Neural cell (in vitro differentiated cells): ENCODE results near the gene ZHX3. TPM values are rescaled to one million over a fixed set of nuclear protein-coding genes. Genes with fewer than 3 reads are reported as not detected.

Experiments
- H2AFZ ChIP-seq: fragments of 200-600, 300-800 bp; sonication (generic), shearing (Covaris generic); 2 replicates; pipeline ENCODE4 v1.6.0; 2014; ENCODE audit warnings: low read depth, mild to moderate bottlenecking, antibody characterized with exemption, low read length, moderate library complexity
- H3F3A ChIP-seq: fragments of 200-600 bp; shearing (Covaris generic); 2 replicates; pipeline ENCODE4 v1.6.1; 2016; ENCODE audit warnings: mild to moderate bottlenecking, moderate library complexity, mixed read lengths, antibody characterized with exemption, low read length; ENCODE audit not compliant: insufficient read depth, poor library complexity, severe bottlenecking
- H3K27ac ChIP-seq: fragments of 200-600, 300-800 bp; sonication (generic), shearing (Covaris generic); 2 replicates; pipeline ENCODE4 v1.5.1; 2014; ENCODE audit warnings: mild to moderate bottlenecking, low read length, moderate library complexity
- H3K27me3 ChIP-seq: fragments of 300-800, 200-600 bp; sonication (generic), shearing (Covaris generic); 2 replicates; pipeline ENCODE4 v1.6.0; 2014; ENCODE audit warnings: mild to moderate bottlenecking, low read depth, low read length, moderate library complexity; ENCODE audit not compliant: insufficient read depth
- H3K36me3 ChIP-seq: fragments of 300-800, 200-600 bp; sonication (generic), shearing (Covaris generic); 2 replicates; pipeline ENCODE4 v1.5.1; 2014; ENCODE audit warnings: mild to moderate bottlenecking, antibody characterized with exemption, low read length, moderate library complexity; ENCODE audit not compliant: insufficient read depth
- H3K4me2 ChIP-seq: fragments of 300-800, 200-600 bp; sonication (generic), shearing (Covaris generic); 2 replicates; pipeline ENCODE4 v1.6.0; 2014; ENCODE audit warnings: mild to moderate bottlenecking, low read length
- H3K4me3 ChIP-seq: fragments of 300-800, 200-600 bp; sonication (generic), shearing (Covaris generic); 2 replicates; pipeline ENCODE4 v1.5.1; 2014; ENCODE audit warnings: mild to moderate bottlenecking, low read length, moderate library complexity
- H3K79me2 ChIP-seq: fragments of 200-600 bp; shearing (Covaris generic); replicated peaks from 2 replicates; pipeline ENCODE4 v1.6.0; 2014; ENCODE audit warnings: mild to moderate bottlenecking, low read length, moderate library complexity; ENCODE audit not compliant: insufficient read depth
- H3K9ac ChIP-seq: fragments of 300-800, 200-600 bp; sonication (generic), shearing (Covaris generic); 2 replicates; pipeline ENCODE4 v1.6.1; 2016; ENCODE audit warnings: mild to moderate bottlenecking, low read length, mixed read lengths
- H3K9me2 ChIP-seq: fragments of 200-600 bp; shearing (Covaris generic); 2 replicates; pipeline ENCODE4 v1.6.1; 2016; ENCODE audit warnings: mild to moderate bottlenecking, low read length, mixed read lengths; ENCODE audit not compliant: insufficient read depth
- H3K9me3 ChIP-seq: fragments of 200-600, 300-800 bp; sonication (generic), shearing (Covaris generic); 2 replicates; pipeline ENCODE4 v1.6.1; 2016; ENCODE audit warnings: mild to moderate bottlenecking, mixed run types, low read length, moderate library complexity, mixed read lengths
- H4K20me1 ChIP-seq: fragments of 200-600 bp; shearing (Covaris generic); 2 replicates; pipeline ENCODE4 v1.6.1; 2016; ENCODE audit warnings: mild to moderate bottlenecking, mixed run types; ENCODE audit not compliant: insufficient read depth
- EP300 ChIP-seq: fragments of 450-650 bp; conservative IDR thresholded peaks from 2 replicates; pipeline ENCODE4 v1.6.1; 2014; ENCODE audit warnings: antibody characterized with exemption, mild to moderate bottlenecking, moderate library complexity; ENCODE audit not compliant: poor library complexity, severe bottlenecking
- EZH2 ChIP-seq: fragments of 200-600, 300-800 bp; shearing (Covaris generic), sonication (generic); IDR thresholded peaks from 2 replicates; pipeline ENCODE4 v1.6.1; 2014; ENCODE audit warnings: antibody characterized with exemption, low read length, borderline replicate concordance, mild to moderate bottlenecking; ENCODE audit not compliant: insufficient read depth, poor library complexity, severe bottlenecking
- RAD21 ChIP-seq: fragments of 450-650 bp; conservative IDR thresholded peaks from 2 replicates; pipeline ENCODE4 v1.6.1; 2014; ENCODE audit warnings: antibody characterized with exemption, mild to moderate bottlenecking, moderate library complexity
- TAF1 ChIP-seq: IDR thresholded peaks from 2 replicates; pipeline ENCODE4 v1.6.1; 2012; ENCODE audit warnings: low read depth
- polyA plus RNA-seq: library from polyadenylated mRNA; depleted of rRNA; stranded (reverse); fragments of >200 nt; gene quantifications from 2 replicates; pipeline ENCODE4 v1.2.3, GENCODE V29; 2014
- TF ChIP-seq, protein P1 (sequence below): fragments of 450-650 bp; IDR thresholded peaks from 2 replicates; pipeline ENCODE4 v1.5.1; 2014; ENCODE audit warnings: antibody characterized with exemption, mild to moderate bottlenecking, moderate library complexity; ENCODE audit not compliant: poor library complexity, severe bottlenecking
- TF ChIP-seq, protein P2 (sequence below): IDR thresholded peaks from 2 replicates; pipeline ENCODE4 v1.6.1; 2012; ENCODE audit warnings: borderline replicate concordance

Gene ZHX3
- polyA plus RNA-seq, 1 donor from 2014 or later: 10.3 TPM

- Histone ChIP-seq H3K9me2 (no peaks in the 10 kb centered on the region), H3K27me3 (no peaks in the 10 kb centered on the region), H3K9ac (no peak overlapping the region), H3K4me3 (no peak overlapping the region), H3K36me3 (no peaks in the 10 kb centered on the region), H3K27ac (no peak overlapping the region), H4K20me1 (no peaks in the 10 kb centered on the region), H3K4me2 (no peak overlapping the region), H3F3A (no peaks in the 10 kb centered on the region), H3K79me2 (no peaks in the 10 kb centered on the region), H2AFZ (no peak overlapping the region), H3K9me3 (no peaks in the 10 kb centered on the region)
- TF ChIP-seq, protein P1, sequence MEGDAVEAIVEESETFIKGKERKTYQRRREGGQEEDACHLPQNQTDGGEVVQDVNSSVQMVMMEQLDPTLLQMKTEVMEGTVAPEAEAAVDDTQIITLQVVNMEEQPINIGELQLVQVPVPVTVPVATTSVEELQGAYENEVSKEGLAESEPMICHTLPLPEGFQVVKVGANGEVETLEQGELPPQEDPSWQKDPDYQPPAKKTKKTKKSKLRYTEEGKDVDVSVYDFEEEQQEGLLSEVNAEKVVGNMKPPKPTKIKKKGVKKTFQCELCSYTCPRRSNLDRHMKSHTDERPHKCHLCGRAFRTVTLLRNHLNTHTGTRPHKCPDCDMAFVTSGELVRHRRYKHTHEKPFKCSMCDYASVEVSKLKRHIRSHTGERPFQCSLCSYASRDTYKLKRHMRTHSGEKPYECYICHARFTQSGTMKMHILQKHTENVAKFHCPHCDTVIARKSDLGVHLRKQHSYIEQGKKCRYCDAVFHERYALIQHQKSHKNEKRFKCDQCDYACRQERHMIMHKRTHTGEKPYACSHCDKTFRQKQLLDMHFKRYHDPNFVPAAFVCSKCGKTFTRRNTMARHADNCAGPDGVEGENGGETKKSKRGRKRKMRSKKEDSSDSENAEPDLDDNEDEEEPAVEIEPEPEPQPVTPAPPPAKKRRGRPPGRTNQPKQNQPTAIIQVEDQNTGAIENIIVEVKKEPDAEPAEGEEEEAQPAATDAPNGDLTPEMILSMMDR: no peak
- TF ChIP-seq, protein P2, sequence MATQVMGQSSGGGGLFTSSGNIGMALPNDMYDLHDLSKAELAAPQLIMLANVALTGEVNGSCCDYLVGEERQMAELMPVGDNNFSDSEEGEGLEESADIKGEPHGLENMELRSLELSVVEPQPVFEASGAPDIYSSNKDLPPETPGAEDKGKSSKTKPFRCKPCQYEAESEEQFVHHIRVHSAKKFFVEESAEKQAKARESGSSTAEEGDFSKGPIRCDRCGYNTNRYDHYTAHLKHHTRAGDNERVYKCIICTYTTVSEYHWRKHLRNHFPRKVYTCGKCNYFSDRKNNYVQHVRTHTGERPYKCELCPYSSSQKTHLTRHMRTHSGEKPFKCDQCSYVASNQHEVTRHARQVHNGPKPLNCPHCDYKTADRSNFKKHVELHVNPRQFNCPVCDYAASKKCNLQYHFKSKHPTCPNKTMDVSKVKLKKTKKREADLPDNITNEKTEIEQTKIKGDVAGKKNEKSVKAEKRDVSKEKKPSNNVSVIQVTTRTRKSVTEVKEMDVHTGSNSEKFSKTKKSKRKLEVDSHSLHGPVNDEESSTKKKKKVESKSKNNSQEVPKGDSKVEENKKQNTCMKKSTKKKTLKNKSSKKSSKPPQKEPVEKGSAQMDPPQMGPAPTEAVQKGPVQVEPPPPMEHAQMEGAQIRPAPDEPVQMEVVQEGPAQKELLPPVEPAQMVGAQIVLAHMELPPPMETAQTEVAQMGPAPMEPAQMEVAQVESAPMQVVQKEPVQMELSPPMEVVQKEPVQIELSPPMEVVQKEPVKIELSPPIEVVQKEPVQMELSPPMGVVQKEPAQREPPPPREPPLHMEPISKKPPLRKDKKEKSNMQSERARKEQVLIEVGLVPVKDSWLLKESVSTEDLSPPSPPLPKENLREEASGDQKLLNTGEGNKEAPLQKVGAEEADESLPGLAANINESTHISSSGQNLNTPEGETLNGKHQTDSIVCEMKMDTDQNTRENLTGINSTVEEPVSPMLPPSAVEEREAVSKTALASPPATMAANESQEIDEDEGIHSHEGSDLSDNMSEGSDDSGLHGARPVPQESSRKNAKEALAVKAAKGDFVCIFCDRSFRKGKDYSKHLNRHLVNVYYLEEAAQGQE: no peak
- TF ChIP-seq RAD21: no peak
Measured at GRCh38 chr20:41230136-41230535, 87.4 kb downstream of the ZHX3 start.

DNA sequence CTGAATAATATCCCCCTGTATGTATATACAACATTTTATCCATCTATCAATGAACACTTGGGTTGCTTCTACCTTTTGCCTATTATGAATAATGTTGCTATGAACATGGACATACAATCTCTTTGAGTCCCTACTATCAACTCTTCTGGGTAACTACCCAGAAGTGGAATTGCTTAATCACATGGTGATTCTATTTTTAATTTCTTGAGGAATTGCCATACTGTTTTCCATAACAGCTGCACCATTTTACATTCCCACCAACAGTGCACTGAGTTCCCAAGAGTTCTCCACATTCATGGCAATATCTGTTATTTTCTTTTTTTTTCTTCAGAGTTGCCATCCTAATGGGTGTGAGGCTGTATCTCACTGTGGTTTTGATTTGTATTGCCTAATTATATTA is 88.3 kb downstream of the ZHX3 start:
- Histone ChIP-seq H4K20me1 (no peaks in the 10 kb centered on the region), H2AFZ (no peak overlapping the region), H3K4me2 (no peak overlapping the region), H3K36me3 (no peaks in the 10 kb centered on the region), H3K4me3 (no peak overlapping the region), H3K27me3 (no peaks in the 10 kb centered on the region), H3K9ac (no peak overlapping the region), H3F3A (no peaks in the 10 kb centered on the region), H3K9me2 (no peaks in the 10 kb centered on the region), H3K27ac (no peak overlapping the region), H3K79me2 (no peaks in the 10 kb centered on the region), H3K9me3 (no peaks in the 10 kb centered on the region)
- TF ChIP-seq TAF1: no peak
- TF ChIP-seq, protein P2: no peak
- no peak for TF ChIP-seq EZH2
- TF ChIP-seq EP300: no peak
